Measurements from ENCODE around the gene CADM1.

- TF ChIP-seq CTCF (conservative IDR thresholded peaks at IDR 0.05; ENCODE audit: low read depth, low read length) (no peak), EZH2 (IDR thresholded peaks at IDR 0.05; ENCODE audit: low read length, unreplicated experiment) (no peak), EZH2phosphoT487 (IDR thresholded peaks at IDR 0.05; ENCODE audit: borderline replicate concordance, low read length) (no peak)
Measured at GRCh38 chr11:115314330-115314920, 189.8 kb downstream of the CADM1 start.
